KMS-11 (cell line): ENCODE results near the gene DNAJC7.

Experiments used
- H2AFZ ChIP-seq: fragments of 200-600 bp; sonication (generic); 2 replicates; pipeline ENCODE4 v1.6.1; 2016; ENCODE audit warnings: antibody characterized with exemption, mixed run types, low read depth
- H3K27ac ChIP-seq: fragments of 200-600 bp; sonication (generic); 2 replicates; pipeline ENCODE4 v1.6.1; 2016; ENCODE audit warnings: mild to moderate bottlenecking, mixed run types
- H3K27me3 ChIP-seq: fragments of 200-600 bp; sonication (generic); 2 replicates; pipeline ENCODE4 v1.6.1; 2017; ENCODE audit warnings: mild to moderate bottlenecking, low read depth, mixed run types, moderate library complexity; ENCODE audit not compliant: insufficient read depth
- H3K36me3 ChIP-seq: fragments of 200-600 bp; sonication (generic); 2 replicates; pipeline ENCODE4 v1.6.1; 2017; ENCODE audit warnings: mild to moderate bottlenecking, mixed run types; ENCODE audit not compliant: insufficient read depth
- H3K4me1 ChIP-seq: fragments of 200-600 bp; sonication (generic); 2 replicates; pipeline ENCODE4 v1.6.1; 2016; ENCODE audit warnings: mild to moderate bottlenecking, low read depth, mixed run types; ENCODE audit not compliant: poor library complexity, severe bottlenecking
- H3K4me2 ChIP-seq: fragments of 200-600 bp; sonication (generic); 2 replicates; pipeline ENCODE4 v1.7.0; 2016; ENCODE audit warnings: mild to moderate bottlenecking, mixed run types
- H3K4me3 ChIP-seq: fragments of 200-600 bp; sonication (generic); IDR thresholded peaks from 2 replicates; pipeline ENCODE4 v1.6.1; 2017; ENCODE audit warnings: low read depth, low read length, mixed read lengths; ENCODE audit not compliant: insufficient read depth
- H3K79me2 ChIP-seq: fragments of 200-600 bp; sonication (generic); 2 replicates; pipeline ENCODE4 v1.6.1; 2016; ENCODE audit warnings: low read depth, mixed run types; ENCODE audit not compliant: insufficient read depth
- H3K9ac ChIP-seq: fragments of 200-600 bp; sonication (generic); 2 replicates; pipeline ENCODE4 v1.6.1; 2016; ENCODE audit warnings: mild to moderate bottlenecking, mixed run types
- H4K20me1 ChIP-seq: fragments of 200-600 bp; sonication (generic); 2 replicates; pipeline ENCODE4 v1.6.1; 2016; ENCODE audit warnings: mild to moderate bottlenecking, mixed run types; ENCODE audit not compliant: insufficient read depth
- TF ChIP-seq, protein P1 (sequence below): fragments of 200-600 bp; sonication (generic); conservative IDR thresholded peaks from 2 replicates; pipeline ENCODE4 v1.6.1; 2017; ENCODE audit warnings: low read depth, mild to moderate bottlenecking, antibody characterized with exemption, low read length, moderate library complexity, mixed read lengths

DNAJC7 gene

GRCh38 chr17:41989702-41990419 is 27.4 kb downstream of the DNAJC7 start:
- no peaks in the 10 kb centered on the region for H3K27me3 ChIP-seq
- no peaks in the 10 kb centered on the region for H4K20me1 ChIP-seq
- no peak overlapping the region for H2AFZ ChIP-seq
- H3K4me2 ChIP-seq = no peak overlapping the region
- TF ChIP-seq, protein P1, sequence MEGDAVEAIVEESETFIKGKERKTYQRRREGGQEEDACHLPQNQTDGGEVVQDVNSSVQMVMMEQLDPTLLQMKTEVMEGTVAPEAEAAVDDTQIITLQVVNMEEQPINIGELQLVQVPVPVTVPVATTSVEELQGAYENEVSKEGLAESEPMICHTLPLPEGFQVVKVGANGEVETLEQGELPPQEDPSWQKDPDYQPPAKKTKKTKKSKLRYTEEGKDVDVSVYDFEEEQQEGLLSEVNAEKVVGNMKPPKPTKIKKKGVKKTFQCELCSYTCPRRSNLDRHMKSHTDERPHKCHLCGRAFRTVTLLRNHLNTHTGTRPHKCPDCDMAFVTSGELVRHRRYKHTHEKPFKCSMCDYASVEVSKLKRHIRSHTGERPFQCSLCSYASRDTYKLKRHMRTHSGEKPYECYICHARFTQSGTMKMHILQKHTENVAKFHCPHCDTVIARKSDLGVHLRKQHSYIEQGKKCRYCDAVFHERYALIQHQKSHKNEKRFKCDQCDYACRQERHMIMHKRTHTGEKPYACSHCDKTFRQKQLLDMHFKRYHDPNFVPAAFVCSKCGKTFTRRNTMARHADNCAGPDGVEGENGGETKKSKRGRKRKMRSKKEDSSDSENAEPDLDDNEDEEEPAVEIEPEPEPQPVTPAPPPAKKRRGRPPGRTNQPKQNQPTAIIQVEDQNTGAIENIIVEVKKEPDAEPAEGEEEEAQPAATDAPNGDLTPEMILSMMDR = no peak
- H3K9ac ChIP-seq = no peak overlapping the region
- H3K79me2 ChIP-seq = no peaks in the 10 kb centered on the region
- H3K36me3 ChIP-seq = peaks cover 15% of the 10 kb centered on the region; the same call in 1 of the 2 replicates
- H3K27ac ChIP-seq = no peak overlapping the region
- H3K4me3 ChIP-seq = no peak overlapping the region
- H3K4me1 ChIP-seq = peaks cover 9% of the 10 kb centered on the region

- H3K27me3 ChIP-seq = no peaks in the 10 kb centered on the region
- H3K27ac ChIP-seq = no peak overlapping the region
- TF ChIP-seq, protein P1 = no peak
- H3K36me3 ChIP-seq = peaks cover 10% of the 10 kb centered on the region; the same call in 1 of the 2 replicates
- no peaks in the 10 kb centered on the region for H4K20me1 ChIP-seq
- no peak overlapping the region for H3K4me2 ChIP-seq
- peaks cover 9% of the 10 kb centered on the region for H3K4me1 ChIP-seq
- H3K9ac ChIP-seq = no peak overlapping the region
- no peak overlapping the region for H2AFZ ChIP-seq
- no peaks in the 10 kb centered on the region for H3K79me2 ChIP-seq
- no peak overlapping the region for H3K4me3 ChIP-seq
These were observed 28.8 kb downstream of the DNAJC7 start for GRCh38 chr17:41988418-41988817.

- peaks cover 10% of the 10 kb centered on the region; the same call in 1 of the 2 replicates for H3K36me3 ChIP-seq
- TF ChIP-seq, protein P1 = no peak
- no peak overlapping the region for H3K9ac ChIP-seq
- no peak overlapping the region for H3K4me2 ChIP-seq
- no peak overlapping the region for H3K27ac ChIP-seq
- peaks cover 9% of the 10 kb centered on the region for H3K4me1 ChIP-seq
- H3K27me3 ChIP-seq = no peaks in the 10 kb centered on the region
- H4K20me1 ChIP-seq = no peaks in the 10 kb centered on the region
- H2AFZ ChIP-seq = no peak overlapping the region
- H3K79me2 ChIP-seq = no peaks in the 10 kb centered on the region
- no peak overlapping the region for H3K4me3 ChIP-seq
These were observed 29.6 kb downstream of the DNAJC7 start for GRCh38 chr17:41987642-41988041.

DNA sequence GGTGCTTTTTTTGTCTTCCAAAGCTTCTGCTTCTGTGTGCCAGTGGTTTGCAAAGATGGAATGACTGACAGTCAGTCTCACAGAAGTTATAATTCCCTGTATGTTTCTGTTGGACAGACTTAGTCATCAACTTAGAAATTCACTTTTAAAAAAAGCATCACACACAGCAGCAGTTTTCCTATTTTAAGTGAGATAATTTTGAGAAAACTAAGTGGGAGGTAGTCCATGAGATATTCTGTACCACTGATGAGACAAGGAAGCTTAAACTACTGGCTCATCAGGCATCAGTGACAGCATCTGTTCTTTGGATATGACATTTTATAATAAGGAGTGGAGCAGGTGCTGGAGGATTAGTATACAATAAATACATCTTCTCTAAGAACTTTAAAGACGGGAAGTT is 30.6 kb downstream of the DNAJC7 start:
- Histone ChIP-seq H3K27ac (no peak overlapping the region), H3K36me3 (peaks cover 13% of the 10 kb centered on the region; the same call in 1 of the 2 replicates), H4K20me1 (no peaks in the 10 kb centered on the region), H3K4me1 (peaks cover 9% of the 10 kb centered on the region), H3K4me3 (no peak overlapping the region), H3K79me2 (no peaks in the 10 kb centered on the region), H3K9ac (no peak overlapping the region), H3K27me3 (no peaks in the 10 kb centered on the region), H2AFZ (no peak overlapping the region), H3K4me2 (no peak overlapping the region)
- TF ChIP-seq, protein P1 = no peak
